ENCODE results near the gene SLC25A45.

SLC25A45 gene

DNA sequence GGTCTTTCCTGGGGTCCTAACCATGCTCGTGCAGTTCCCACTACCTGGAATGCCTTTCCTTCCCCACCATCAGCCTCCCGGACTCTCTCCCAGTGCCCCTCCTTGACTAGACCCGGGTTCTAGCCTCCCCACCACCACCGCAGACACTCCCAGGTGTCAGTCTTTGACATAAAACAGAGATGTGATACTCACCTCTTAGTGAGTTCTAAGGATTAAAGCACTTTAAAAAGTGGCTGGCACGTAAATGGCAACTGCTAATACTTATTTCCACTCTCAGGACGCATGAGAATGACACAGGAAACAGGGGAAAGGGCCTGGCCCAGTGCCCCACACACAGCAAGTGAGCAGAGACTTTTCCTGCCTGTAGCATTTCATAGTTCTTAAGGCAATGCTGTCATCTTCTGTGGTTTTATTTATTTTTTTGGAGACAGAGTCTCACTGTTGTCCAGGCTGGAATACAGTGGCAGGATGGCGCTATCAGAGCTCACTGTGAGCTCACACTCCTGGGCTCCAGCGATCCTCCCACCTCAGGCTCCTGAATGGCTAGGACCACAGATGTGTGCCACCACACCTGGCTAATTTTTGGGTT lies 1.9 kb upstream of the SLC25A45 start:
- Histone ChIP-seq H4K91ac (ENCODE audit: low read depth, low read length) (peak overlapping the region; percentile 95), H3K23ac (ENCODE audit: low read length) (no peak overlapping the region), H3K36me3 (ENCODE audit: control insufficient read depth in 1 of 2, insufficient read depth in 2 of 2, low read length in 2 of 2) (peaks cover 3 to 5% of the 10 kb centered on the region in 2 experiments), H2AFZ (ENCODE audit: insufficient read depth, low read length, poor library complexity) (no peak overlapping the region), H3K4me3 (ENCODE audit: low read depth, low read length) (no peak overlapping the region), H2BK5ac (ENCODE audit: low read depth, low read length, poor library complexity) (peak overlapping the region; percentile 85), H2BK120ac (ENCODE audit: insufficient read depth, low read length, poor library complexity) (peak overlapping the region; percentile 89), H3K9me3 (ENCODE audit: insufficient read depth, low read depth, low read length) (no peaks in the 10 kb centered on the region), H4K8ac (ENCODE audit: low read depth, low read length) (peak overlapping the region; percentile 55), H3K14ac (ENCODE audit: low read length) (peak overlapping the region; percentile 69), H3K4ac (ENCODE audit: low read depth, low read length) (peak overlapping the region; percentile 65), H3K18ac (ENCODE audit: low read length) (peak overlapping the region; percentile 61), H3K79me1 (ENCODE audit: low read length) (peaks cover 40% of the 10 kb centered on the region), H4K12ac (ENCODE audit: low read depth, low read length) (no peak overlapping the region), H3K4me1 (ENCODE audit: control insufficient read depth in 1 of 2, insufficient read depth in 2 of 2, low read length in 2 of 2) (peaks cover 51 to 55% of the 10 kb centered on the region in 2 experiments), H3K27me3 (ENCODE audit: insufficient read depth, low read length) (no peaks in the 10 kb centered on the region), H2BK12ac (ENCODE audit: low read length) (peak overlapping the region; percentile 97), H3K79me2 (ENCODE audit: control insufficient read depth, insufficient read depth, low read length, poor library complexity) (peaks cover 13% of the 10 kb centered on the region), H2AK5ac (ENCODE audit: low read length) (peak overlapping the region; percentile 84), H3K4me2 (ENCODE audit: low read length) (peak overlapping the region; percentile 0), H3K9ac (ENCODE audit: low read length) (no peak overlapping the region), H3K27ac (ENCODE audit: low read depth, low read length) (peak overlapping the region; percentile 44)
- no CpG with 5 or more reads among the region's 8 CpGs for WGBS (ENCODE audit: extremely low coverage, insufficient coverage, insufficient read length)
- DNase-seq: no peak

DNA sequence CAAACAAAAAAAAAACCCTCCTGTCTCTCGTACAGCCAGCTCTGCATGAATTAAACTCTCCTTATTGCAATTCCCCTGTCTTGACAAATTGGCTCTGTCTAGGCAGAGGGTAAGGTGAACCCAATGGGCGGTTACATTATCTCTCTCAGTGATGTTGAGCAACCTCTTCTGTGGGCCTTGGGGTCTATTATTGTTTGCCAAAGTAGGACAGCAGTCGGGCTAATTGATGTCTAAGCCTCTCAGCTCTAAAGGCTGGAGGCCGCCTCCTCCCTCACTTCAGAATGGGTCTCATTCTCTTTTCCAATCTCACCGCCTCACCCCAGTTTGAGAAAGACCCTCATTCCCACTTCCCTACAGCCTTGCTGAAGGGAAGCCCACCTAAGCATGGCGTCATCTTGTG lies 1.3 kb upstream of the SLC25A45 start:
- no peak for DNase-seq
- peaks cover 2 to 3% of the 10 kb centered on the region in 2 experiments for H3K36me3 ChIP-seq (ENCODE audit: control insufficient read depth in 1 of 2, insufficient read depth in 2 of 2, low read length in 2 of 2)
- peak overlapping the region; percentile 97 for H2BK12ac ChIP-seq (ENCODE audit: low read length)
- H3K4ac ChIP-seq (ENCODE audit: low read depth, low read length): peak overlapping the region; percentile 65
- H3K4me1 ChIP-seq (ENCODE audit: control insufficient read depth in 1 of 2, insufficient read depth in 2 of 2, low read length in 2 of 2): peaks cover 45 to 49% of the 10 kb centered on the region in 2 experiments
- no peak overlapping the region for H2AFZ ChIP-seq (ENCODE audit: insufficient read depth, low read length, poor library complexity)
- peak overlapping the region; percentile 15 for H4K12ac ChIP-seq (ENCODE audit: low read depth, low read length)
- peak overlapping the region; percentile 89 for H2BK120ac ChIP-seq (ENCODE audit: insufficient read depth, low read length, poor library complexity)
- no peak overlapping the region for H3K9ac ChIP-seq (ENCODE audit: low read length)
- H3K27me3 ChIP-seq (ENCODE audit: insufficient read depth, low read length): no peaks in the 10 kb centered on the region
- no CpG with 5 or more reads among the region's 6 CpGs for WGBS (ENCODE audit: extremely low coverage, insufficient coverage, insufficient read length)
- H3K79me2 ChIP-seq (ENCODE audit: control insufficient read depth, insufficient read depth, low read length, poor library complexity): peaks cover 11% of the 10 kb centered on the region
- no peaks in the 10 kb centered on the region for H3K9me3 ChIP-seq (ENCODE audit: insufficient read depth, low read depth, low read length)
- peak overlapping the region; percentile 50 for H4K8ac ChIP-seq (ENCODE audit: low read depth, low read length)
- H3K4me2 ChIP-seq (ENCODE audit: low read length): peak overlapping the region; percentile 0
- H2BK5ac ChIP-seq (ENCODE audit: low read depth, low read length, poor library complexity): peak overlapping the region; percentile 85
- H4K91ac ChIP-seq (ENCODE audit: low read depth, low read length): peak overlapping the region; percentile 95
- H3K79me1 ChIP-seq (ENCODE audit: low read length): peaks cover 41% of the 10 kb centered on the region
- no peak overlapping the region for H3K4me3 ChIP-seq (ENCODE audit: low read depth, low read length)
- H3K18ac ChIP-seq (ENCODE audit: low read length): peak overlapping the region; percentile 51
- peak overlapping the region; percentile 44 for H3K27ac ChIP-seq (ENCODE audit: low read depth, low read length)
- H3K23ac ChIP-seq (ENCODE audit: low read length): no peak overlapping the region
- H2AK5ac ChIP-seq (ENCODE audit: low read length): peak overlapping the region; percentile 84
- H3K14ac ChIP-seq (ENCODE audit: low read length): peak overlapping the region; percentile 69

DNA sequence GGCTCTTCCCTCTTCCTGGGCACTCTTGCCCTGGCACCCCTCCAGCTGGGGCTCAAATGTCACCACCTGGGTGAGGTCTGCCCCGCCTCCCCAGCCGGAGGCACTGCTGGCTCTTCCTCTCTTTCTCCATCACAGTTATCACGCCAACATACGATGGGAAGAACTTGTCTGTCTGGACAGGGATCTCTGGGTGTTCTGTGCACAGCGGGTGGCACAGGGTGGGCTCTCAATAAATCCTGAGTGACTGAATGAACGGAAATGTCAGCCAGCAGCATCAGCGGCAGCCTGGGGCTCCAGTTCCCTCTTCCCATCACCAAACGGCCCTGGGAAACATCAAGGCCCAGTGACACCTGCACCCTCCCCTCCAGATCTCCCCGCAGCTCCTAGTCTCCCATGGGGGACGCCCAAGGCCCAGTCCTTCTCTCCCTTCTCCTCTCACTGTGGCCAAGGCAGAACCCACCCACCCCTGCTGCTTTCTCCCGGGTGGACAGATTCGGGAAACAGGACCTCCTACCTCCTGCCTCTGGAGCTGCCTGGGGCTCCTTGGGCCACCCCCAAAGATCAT lies 440 bp upstream of the SLC25A45 start:
- peak overlapping the region; percentile 77 for H4K8ac ChIP-seq (ENCODE audit: low read depth, low read length)
- H3K36me3 ChIP-seq (ENCODE audit: control insufficient read depth in 1 of 2, insufficient read depth in 2 of 2, low read length in 2 of 2): no peaks in the 10 kb centered on the region
- DNase-seq: no peak
- H3K4me3 ChIP-seq (ENCODE audit: low read depth, low read length): no peak overlapping the region
- peak overlapping the region; percentile 78 for H3K14ac ChIP-seq (ENCODE audit: low read length)
- no peaks in the 10 kb centered on the region for H3K27me3 ChIP-seq (ENCODE audit: insufficient read depth, low read length)
- peaks cover 41% of the 10 kb centered on the region for H3K79me1 ChIP-seq (ENCODE audit: low read length)
- no peak overlapping the region for H3K23ac ChIP-seq (ENCODE audit: low read length)
- peak overlapping the region; percentile 92 for H2BK5ac ChIP-seq (ENCODE audit: low read depth, low read length, poor library complexity)
- peak overlapping the region; percentile 86 for H3K27ac ChIP-seq (ENCODE audit: low read depth, low read length)
- peak overlapping the region; percentile 48 for H4K12ac ChIP-seq (ENCODE audit: low read depth, low read length)
- H2BK120ac ChIP-seq (ENCODE audit: insufficient read depth, low read length, poor library complexity): peak overlapping the region; percentile 95
- H2BK12ac ChIP-seq (ENCODE audit: low read length): peak overlapping the region; percentile 56
- H3K9me3 ChIP-seq (ENCODE audit: insufficient read depth, low read depth, low read length): no peaks in the 10 kb centered on the region
- WGBS (ENCODE audit: extremely low coverage, insufficient coverage, insufficient read length): no CpG with 5 or more reads among the region's 12 CpGs
- peaks cover 11% of the 10 kb centered on the region for H3K79me2 ChIP-seq (ENCODE audit: control insufficient read depth, insufficient read depth, low read length, poor library complexity)
- H3K4ac ChIP-seq (ENCODE audit: low read depth, low read length): peak overlapping the region; percentile 76
- peak overlapping the region; percentile 49 for H3K4me2 ChIP-seq (ENCODE audit: low read length)
- peak overlapping the region; percentile 95 for H4K91ac ChIP-seq (ENCODE audit: low read depth, low read length)
- H2AK5ac ChIP-seq (ENCODE audit: low read length): peak overlapping the region; percentile 4
- H3K9ac ChIP-seq (ENCODE audit: low read length): no peak overlapping the region
- H3K4me1 ChIP-seq (ENCODE audit: control insufficient read depth in 1 of 2, insufficient read depth in 2 of 2, low read length in 2 of 2): peaks cover 38 to 43% of the 10 kb centered on the region in 2 experiments
- H3K18ac ChIP-seq (ENCODE audit: low read length): peak overlapping the region; percentile 66
- peak overlapping the region; percentile 8 for H2AFZ ChIP-seq (ENCODE audit: insufficient read depth, low read length, poor library complexity)

DNA sequence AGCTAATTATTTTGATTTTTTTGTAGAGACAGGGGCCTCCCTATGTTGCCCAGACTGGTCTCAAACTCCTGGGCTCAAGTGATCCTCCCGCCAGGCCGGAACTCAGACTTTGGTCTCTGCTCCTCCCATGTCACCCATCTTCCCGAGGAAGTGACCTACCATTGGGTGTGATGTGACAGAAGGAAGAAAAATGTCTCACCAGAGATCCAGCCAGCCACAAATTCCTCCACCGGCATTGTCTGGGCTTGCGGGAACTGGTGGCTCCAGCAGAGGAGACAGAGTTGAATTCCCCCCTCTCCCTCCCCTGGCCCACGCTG lies 772 bp downstream of the SLC25A45 start:
- Histone ChIP-seq H3K14ac (ENCODE audit: low read length) (no peak overlapping the region), H3K79me1 (ENCODE audit: low read length) (peaks cover 38% of the 10 kb centered on the region), H2AK5ac (ENCODE audit: low read length) (no peak overlapping the region), H3K4me2 (ENCODE audit: low read length) (peak overlapping the region; percentile 43), H3K9me3 (ENCODE audit: insufficient read depth, low read depth, low read length) (no peaks in the 10 kb centered on the region), H3K4me1 (ENCODE audit: control insufficient read depth in 1 of 2, insufficient read depth in 2 of 2, low read length in 2 of 2) (peaks cover 38 to 41% of the 10 kb centered on the region in 2 experiments), H2BK120ac (ENCODE audit: insufficient read depth, low read length, poor library complexity) (peak overlapping the region; percentile 83), H3K18ac (ENCODE audit: low read length) (peak overlapping the region; percentile 79), H3K23ac (ENCODE audit: low read length) (no peak overlapping the region), H3K4me3 (ENCODE audit: low read depth, low read length) (no peak overlapping the region), H4K12ac (ENCODE audit: low read depth, low read length) (no peak overlapping the region), H3K36me3 (ENCODE audit: control insufficient read depth in 1 of 2, insufficient read depth in 2 of 2, low read length in 2 of 2) (no peaks in the 10 kb centered on the region), H4K8ac (ENCODE audit: low read depth, low read length) (peak overlapping the region; percentile 86), H4K91ac (ENCODE audit: low read depth, low read length) (peak overlapping the region; percentile 94), H2AFZ (ENCODE audit: insufficient read depth, low read length, poor library complexity) (peak overlapping the region; percentile 47), H3K27me3 (ENCODE audit: insufficient read depth, low read length) (no peaks in the 10 kb centered on the region), H3K9ac (ENCODE audit: low read length) (no peak overlapping the region), H3K4ac (ENCODE audit: low read depth, low read length) (no peak overlapping the region), H2BK12ac (ENCODE audit: low read length) (no peak overlapping the region), H3K79me2 (ENCODE audit: control insufficient read depth, insufficient read depth, low read length, poor library complexity) (peaks cover 8% of the 10 kb centered on the region), H3K27ac (ENCODE audit: low read depth, low read length) (peak overlapping the region; percentile 86), H2BK5ac (ENCODE audit: low read depth, low read length, poor library complexity) (peak overlapping the region; percentile 91)
- peak; percentile 84 to 87 for DNase-seq
- no CpG with 5 or more reads among the region's 6 CpGs for WGBS (ENCODE audit: extremely low coverage, insufficient coverage, insufficient read length)

Measured in trophoblast cell (in vitro differentiated cells and primary cell).